AG04449 (cell line): Measurements from ENCODE around the gene HSD17B7.
A peak's percentile ranks its signal among the peaks of the same experiment; 100 is the strongest.
"Not testable (repeated sequence)": the region's sequence is repeated elsewhere in the genome, so short reads cannot be mapped to it uniquely, and the experiment has no call there.

ENCODE experiments used
- CTCF ChIA-PET: fragments of 350-600 bp; formaldehyde crosslinking; extraction: SDS; loops from one replicate; lab custom pipeline; 2021; ENCODE audit warnings: antibody characterized with exemption; lab: Yijun Ruan, JAX
- POLR2A ChIA-PET: fragments of 400-600, 350-600 bp; formaldehyde crosslinking; extraction: SDS; loops from one replicate; lab custom pipeline; 2020; ENCODE audit warnings: antibody characterized with exemption, inconsistent platforms; lab: Yijun Ruan, JAX
- DNase-seq: peaks from one replicate; pipeline ENCODE4 v3.0.0-alpha.2; 2010; ENCODE audit warnings: low read depth, low spot score
- H3K4me3 ChIP-seq: 2 replicates; pipeline ENCODE4 v1.5.1; 2011; ENCODE audit warnings: low read depth, mild to moderate bottlenecking, control low read depth, low read length
- CTCF ChIP-seq: IDR thresholded peaks from one replicate; pipeline ENCODE4 v1.5.1; 2011; ENCODE audit warnings: mild to moderate bottlenecking, moderate library complexity, low read length, control low read depth, inconsistent platforms; ENCODE audit not compliant: insufficient read depth; ENCODE audit errors: missing control alignments

The HSD17B7 gene, protein sequence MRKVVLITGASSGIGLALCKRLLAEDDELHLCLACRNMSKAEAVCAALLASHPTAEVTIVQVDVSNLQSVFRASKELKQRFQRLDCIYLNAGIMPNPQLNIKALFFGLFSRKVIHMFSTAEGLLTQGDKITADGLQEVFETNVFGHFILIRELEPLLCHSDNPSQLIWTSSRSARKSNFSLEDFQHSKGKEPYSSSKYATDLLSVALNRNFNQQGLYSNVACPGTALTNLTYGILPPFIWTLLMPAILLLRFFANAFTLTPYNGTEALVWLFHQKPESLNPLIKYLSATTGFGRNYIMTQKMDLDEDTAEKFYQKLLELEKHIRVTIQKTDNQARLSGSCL

GRCh38 chr1:162790303-162790984 is at the start of gene HSD17B7:
Gene HSD17B7, plus strand, starts transcription at chr1:162790702. Its CDS starts 99 bp downstream, at chr1:162790801.
- POLR2A ChIA-PET, DNase-seq, CTCF ChIA-PET: not testable (repeated sequence)

DNA sequence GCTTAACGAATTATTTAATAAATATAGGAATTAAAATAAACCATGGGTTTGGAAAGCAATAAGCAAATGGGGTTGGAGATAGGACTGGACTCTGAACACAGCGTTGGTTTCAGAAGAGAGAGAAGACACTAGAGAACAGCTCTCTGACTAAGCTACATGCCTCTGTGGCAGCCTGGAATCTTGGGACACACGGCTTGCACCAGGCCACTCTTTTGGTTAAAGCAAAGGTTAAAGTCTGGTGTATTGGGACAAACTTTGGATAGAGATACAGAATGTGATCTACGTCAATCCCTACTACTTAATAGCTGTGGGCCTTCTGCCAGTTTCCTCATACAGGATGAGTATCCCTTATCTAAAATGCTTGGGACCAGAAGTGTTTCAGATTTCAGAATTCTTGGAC is 49.7 kb upstream of the HSD17B7 start:
- CTCF ChIA-PET = no interaction called here
- TF ChIP-seq CTCF = no peak
- DNase-seq = no peak
- H3K4me3 ChIP-seq = no peak overlapping the region
- POLR2A ChIA-PET = no interaction called here

More at GRCh38 chr1:162790303-162790984, at the start of gene HSD17B7:
- H3K4me3 ChIP-seq = peak within 1 kb of the TSS; percentile 62

DNA sequence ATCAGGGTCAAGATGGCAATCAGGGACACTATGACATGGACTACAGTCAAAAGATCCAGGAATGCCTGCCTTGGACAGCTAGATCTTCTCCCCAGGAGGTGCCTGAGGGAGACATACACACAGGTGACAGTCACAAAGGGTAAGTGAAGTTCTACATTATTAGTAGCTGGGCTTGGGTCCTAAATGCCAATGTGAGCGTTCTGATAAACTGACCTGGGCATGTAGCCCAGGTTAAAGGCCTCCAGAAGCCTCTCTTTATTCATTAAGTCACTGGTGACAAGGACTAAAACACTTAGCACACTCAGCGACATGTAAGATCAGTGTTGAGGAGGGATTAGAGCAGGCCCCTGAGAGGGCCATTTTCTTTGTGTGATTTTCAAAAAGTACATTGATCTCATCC is 48.9 kb upstream of the HSD17B7 start:
- TF ChIP-seq CTCF = no peak
- no peak for DNase-seq
- no peak overlapping the region for H3K4me3 ChIP-seq
- CTCF ChIA-PET = no interaction called here
- POLR2A ChIA-PET = no interaction called here

DNA sequence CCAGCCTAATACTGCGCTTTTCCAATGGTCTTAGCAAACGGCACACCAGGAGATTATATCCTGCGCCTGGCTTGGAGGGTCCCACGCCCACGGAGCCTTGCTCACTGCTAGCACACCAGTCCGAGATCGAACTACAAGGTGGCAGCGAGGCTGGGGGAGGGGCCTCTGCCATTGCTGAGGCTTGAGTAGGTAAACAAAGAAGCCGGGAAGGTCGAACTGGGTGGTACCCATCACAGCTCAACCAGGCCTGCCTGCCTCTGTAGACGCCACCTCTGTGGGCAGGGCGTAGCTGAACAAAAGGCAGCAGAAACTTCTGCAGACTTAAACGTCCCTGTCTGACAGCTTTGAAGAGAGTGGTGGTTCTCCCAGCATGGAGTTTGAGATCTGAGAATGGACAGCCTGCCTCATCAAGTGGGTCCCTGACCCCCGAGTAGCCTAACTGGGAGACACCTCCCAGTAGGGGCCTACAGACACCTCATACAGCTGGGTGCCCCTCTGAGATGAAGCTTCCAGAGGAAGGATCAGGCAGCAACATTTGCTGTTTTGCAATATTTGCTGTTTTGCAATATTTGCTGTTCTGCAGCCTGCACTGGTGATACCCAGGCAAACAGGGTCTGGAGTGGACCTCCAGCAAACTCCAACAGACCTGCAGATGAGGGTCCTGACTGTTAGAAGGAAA is 44.1 kb upstream of the HSD17B7 start:
- POLR2A ChIA-PET, DNase-seq, H3K4me3 ChIP-seq, CTCF ChIA-PET: not testable (repeated sequence)

- no peak for DNase-seq
- no peak overlapping the region for H3K4me3 ChIP-seq
- no peak for TF ChIP-seq CTCF
- ChIA-PET POLR2A (no interaction called here), CTCF (interaction anchor here (1.1 to 1.2 kb wide), 2 partner anchors 120 to 139 kb away, joined by 3 to 6 read pairs; no protein-coding TSS in a partner anchor)
These were observed 37.4 kb upstream of the HSD17B7 start for GRCh38 chr1:162753001-162753658.

- ChIA-PET POLR2A (no interaction called here), CTCF (interaction anchor here (1.0 to 1.2 kb wide), 3 partner anchors 105 to 140 kb away, joined by 3 to 6 read pairs (median 3); no protein-coding TSS in a partner anchor)
- TF ChIP-seq CTCF = no peak
- DNase-seq = no peak
- no peak overlapping the region for H3K4me3 ChIP-seq
These were observed 36.4 kb upstream of the HSD17B7 start for GRCh38 chr1:162753998-162754585.
